ENCODE data around the gene MTMR3.

The MTMR3 gene

GRCh38 chr22:30004101-30004500 is 121.1 kb downstream of the MTMR3 start:
- no peak for DNase-seq (ENCODE audit: low spot score)

GRCh38 chr22:30004694-30005093 is 121.7 kb downstream of the MTMR3 start:
- no peak for DNase-seq (ENCODE audit: low spot score)

GRCh38 chr22:30005213-30005857 is 122.4 kb downstream of the MTMR3 start:
- peak; percentile 76 for DNase-seq (ENCODE audit: low spot score)

- DNase-seq (ENCODE audit: low spot score): no peak
Observed at GRCh38 chr22:30007361-30007760, 124.4 kb downstream of the MTMR3 start.

GRCh38 chr22:30008401-30008800 is 125.4 kb downstream of the MTMR3 start:
- DNase-seq (ENCODE audit: low spot score): no peak

- DNase-seq (ENCODE audit: low spot score): no peak
Observed at GRCh38 chr22:30009478-30009877, 126.5 kb downstream of the MTMR3 start.

- DNase-seq (ENCODE audit: low spot score): no peak
Observed at GRCh38 chr22:30010789-30011405, 127.9 kb downstream of the MTMR3 start.

GRCh38 chr22:30013201-30013600 is 130.2 kb downstream of the MTMR3 start:
- no peak for DNase-seq (ENCODE audit: low spot score)

- no peak for DNase-seq (ENCODE audit: low spot score)
Observed at GRCh38 chr22:30014244-30014643, 131.3 kb downstream of the MTMR3 start.

GRCh38 chr22:30015229-30015797 is 132.3 kb downstream of the MTMR3 start:
- DNase-seq (ENCODE audit: low spot score): no peak

GRCh38 chr22:30015846-30016245 is 132.9 kb downstream of the MTMR3 start:
- no peak for DNase-seq (ENCODE audit: low spot score)

GRCh38 chr22:30016596-30016995 is 133.6 kb downstream of the MTMR3 start:
- no peak for DNase-seq (ENCODE audit: low spot score)

- no peak for DNase-seq (ENCODE audit: low spot score)
Observed at GRCh38 chr22:30017375-30018223, 134.6 kb downstream of the MTMR3 start.

- DNase-seq (ENCODE audit: low spot score): no peak
Observed at GRCh38 chr22:30020511-30020910, 137.5 kb downstream of the MTMR3 start.

- no peak for DNase-seq (ENCODE audit: low spot score)
Observed at GRCh38 chr22:30021338-30021737, 138.4 kb downstream of the MTMR3 start.

GRCh38 chr22:30021881-30022619 is 139.1 kb downstream of the MTMR3 start:
- no peak for DNase-seq (ENCODE audit: low spot score)

- no peak for DNase-seq (ENCODE audit: low spot score)
Observed at GRCh38 chr22:30023099-30023660, 140.2 kb downstream of the MTMR3 start.

GRCh38 chr22:30024231-30024630 is 141.3 kb downstream of the MTMR3 start:
- no peak for DNase-seq (ENCODE audit: low spot score)

GRCh38 chr22:30025221-30025620 is 142.2 kb downstream of the MTMR3 start:
- no peak for DNase-seq (ENCODE audit: low spot score)

- DNase-seq (ENCODE audit: low spot score): no peak
Observed at GRCh38 chr22:30026756-30027155, 143.8 kb downstream of the MTMR3 start.

- DNase-seq (ENCODE audit: low spot score): no peak
Observed at GRCh38 chr22:30027169-30027568, 144.2 kb downstream of the MTMR3 start.

GRCh38 chr22:30027791-30028190 is 144.8 kb downstream of the MTMR3 start:
- no peak for DNase-seq (ENCODE audit: low spot score)

All from globus pallidus (tissue), 1 donor.